Measurements from ENCODE around the gene ZNF865.

DNA sequence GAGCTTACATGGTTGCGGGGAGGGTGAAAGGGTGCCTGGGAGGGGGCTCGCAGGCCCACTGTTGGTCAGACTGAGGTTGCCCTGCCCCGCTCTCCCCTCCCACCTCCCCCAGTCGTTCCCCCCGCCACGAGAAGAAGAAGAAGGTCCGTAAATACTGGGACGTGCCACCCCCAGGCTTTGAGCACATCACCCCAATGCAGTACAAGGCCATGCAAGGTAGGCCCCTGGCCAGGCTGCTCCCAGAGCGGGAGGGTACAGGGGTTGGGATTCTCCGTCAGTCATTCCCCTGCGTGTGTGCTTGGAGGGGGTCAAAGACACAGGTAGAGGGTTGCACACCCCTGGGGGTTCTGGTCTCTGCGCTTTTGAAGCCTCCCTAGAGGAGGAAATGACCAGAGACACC, 55.0 kb downstream of the ZNF865 start:
- TF ChIP-seq, protein P1, sequence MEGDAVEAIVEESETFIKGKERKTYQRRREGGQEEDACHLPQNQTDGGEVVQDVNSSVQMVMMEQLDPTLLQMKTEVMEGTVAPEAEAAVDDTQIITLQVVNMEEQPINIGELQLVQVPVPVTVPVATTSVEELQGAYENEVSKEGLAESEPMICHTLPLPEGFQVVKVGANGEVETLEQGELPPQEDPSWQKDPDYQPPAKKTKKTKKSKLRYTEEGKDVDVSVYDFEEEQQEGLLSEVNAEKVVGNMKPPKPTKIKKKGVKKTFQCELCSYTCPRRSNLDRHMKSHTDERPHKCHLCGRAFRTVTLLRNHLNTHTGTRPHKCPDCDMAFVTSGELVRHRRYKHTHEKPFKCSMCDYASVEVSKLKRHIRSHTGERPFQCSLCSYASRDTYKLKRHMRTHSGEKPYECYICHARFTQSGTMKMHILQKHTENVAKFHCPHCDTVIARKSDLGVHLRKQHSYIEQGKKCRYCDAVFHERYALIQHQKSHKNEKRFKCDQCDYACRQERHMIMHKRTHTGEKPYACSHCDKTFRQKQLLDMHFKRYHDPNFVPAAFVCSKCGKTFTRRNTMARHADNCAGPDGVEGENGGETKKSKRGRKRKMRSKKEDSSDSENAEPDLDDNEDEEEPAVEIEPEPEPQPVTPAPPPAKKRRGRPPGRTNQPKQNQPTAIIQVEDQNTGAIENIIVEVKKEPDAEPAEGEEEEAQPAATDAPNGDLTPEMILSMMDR (IDR thresholded peaks at IDR 0.05) = no peak
- no peak for TF ChIP-seq POLR2A (IDR thresholded peaks at IDR 0.05; ENCODE audit: low read depth)
